HS-5 (cell line): Measurements from ENCODE around the gene PEAR1.

Experiments
- DNase-seq: peaks from one replicate; pipeline ENCODE4 v3.0.0-alpha.2; 2012; ENCODE audit warnings: low read depth

PEAR1 gene

DNA sequence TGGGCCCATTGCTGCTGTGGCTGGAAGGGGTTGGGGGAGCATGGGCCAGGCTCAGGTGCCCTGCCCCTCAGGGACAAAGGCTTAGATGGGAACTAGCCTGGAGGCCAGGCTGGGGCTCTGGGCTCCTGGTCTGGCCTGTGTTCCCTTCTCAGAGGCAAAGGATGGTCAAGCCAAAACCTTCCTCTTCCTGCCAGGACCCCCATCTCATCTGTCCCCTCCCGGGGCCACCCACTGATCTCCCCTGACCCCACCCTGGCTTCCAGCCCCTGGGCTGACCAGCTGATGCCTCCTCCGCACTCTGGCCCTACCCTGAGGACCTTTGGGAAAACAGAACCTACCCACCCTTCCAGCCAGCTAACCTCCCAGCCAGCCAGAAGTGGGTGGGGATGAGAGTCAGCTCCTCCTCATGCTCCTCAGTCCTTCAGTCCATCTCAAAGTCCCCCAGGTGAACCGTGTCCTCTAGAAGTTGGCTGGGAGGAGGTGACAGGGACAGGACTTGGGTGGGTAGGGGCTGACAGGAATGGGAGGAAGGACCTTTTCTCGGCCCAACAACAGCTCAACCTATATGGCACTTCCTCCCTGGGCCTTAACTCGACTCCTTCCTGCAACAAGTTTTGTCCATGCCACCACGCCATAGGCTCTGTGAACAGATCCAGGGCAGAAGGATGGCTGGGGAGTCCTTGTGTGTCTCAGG lies 7.5 kb downstream of the PEAR1 start:
- no peak for DNase-seq

DNA sequence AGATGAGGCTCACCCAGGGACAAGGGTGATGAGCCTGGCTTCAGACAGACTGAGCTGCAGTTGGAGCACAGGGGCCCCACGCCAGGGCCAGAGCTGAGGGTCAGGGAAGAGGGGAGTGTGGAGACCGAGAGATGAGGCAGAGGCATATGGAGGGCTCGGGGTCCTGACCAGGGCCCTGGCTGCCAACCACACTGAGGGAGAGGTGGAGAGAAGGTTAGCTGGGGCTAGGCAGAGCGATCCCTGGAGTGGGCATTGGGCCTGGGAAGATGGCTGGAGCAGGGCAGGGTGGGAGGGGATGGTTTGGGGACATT lies 8.0 kb downstream of the PEAR1 start:
- DNase-seq = no peak

DNA sequence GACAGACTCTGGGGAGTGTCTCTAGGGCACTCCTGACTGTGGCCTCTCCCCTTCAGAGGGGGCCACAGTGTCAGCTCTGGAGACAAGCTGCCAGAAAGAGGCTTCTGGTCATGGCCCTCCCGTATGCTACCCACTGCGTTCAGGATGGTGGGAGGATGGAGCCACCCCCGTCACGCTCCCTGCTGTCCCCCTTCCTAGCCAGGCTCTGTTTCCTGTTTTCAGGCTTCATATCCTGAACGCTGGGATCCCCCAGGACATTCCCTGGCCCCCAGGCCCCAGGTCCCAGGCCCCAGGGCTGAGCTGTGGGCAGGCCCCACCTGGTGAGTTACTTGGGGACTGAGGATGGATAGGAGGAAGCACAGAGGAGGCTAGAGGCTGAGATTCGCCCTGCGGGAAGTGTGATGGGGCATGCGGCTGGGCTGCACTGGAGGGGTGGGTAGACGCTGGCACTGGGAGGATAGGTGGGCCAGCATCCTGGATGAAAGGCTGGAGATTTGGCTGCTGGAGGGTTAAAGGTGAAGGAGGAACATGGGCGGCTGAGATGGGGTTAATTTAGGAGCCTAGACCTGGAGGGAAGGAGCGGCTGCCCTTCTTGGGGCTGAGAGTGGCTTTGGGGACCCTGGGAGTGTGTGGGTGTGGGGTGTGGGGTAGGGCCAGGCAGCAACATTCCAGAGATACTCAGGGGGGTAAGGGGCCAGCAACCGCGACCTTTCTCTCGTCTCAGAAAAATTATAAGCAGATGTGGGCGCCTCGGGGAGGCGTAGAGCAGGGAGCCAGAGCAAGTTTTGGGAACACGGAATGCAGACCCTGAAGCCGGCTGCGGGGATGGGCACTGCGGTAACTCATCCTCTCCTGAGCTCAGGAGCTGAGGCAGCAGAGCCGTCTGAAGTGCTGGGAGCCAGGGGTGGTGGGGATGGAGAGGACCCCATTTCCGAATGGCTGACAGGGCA lies 8.7 kb downstream of the PEAR1 start:
- no peak for DNase-seq

DNA sequence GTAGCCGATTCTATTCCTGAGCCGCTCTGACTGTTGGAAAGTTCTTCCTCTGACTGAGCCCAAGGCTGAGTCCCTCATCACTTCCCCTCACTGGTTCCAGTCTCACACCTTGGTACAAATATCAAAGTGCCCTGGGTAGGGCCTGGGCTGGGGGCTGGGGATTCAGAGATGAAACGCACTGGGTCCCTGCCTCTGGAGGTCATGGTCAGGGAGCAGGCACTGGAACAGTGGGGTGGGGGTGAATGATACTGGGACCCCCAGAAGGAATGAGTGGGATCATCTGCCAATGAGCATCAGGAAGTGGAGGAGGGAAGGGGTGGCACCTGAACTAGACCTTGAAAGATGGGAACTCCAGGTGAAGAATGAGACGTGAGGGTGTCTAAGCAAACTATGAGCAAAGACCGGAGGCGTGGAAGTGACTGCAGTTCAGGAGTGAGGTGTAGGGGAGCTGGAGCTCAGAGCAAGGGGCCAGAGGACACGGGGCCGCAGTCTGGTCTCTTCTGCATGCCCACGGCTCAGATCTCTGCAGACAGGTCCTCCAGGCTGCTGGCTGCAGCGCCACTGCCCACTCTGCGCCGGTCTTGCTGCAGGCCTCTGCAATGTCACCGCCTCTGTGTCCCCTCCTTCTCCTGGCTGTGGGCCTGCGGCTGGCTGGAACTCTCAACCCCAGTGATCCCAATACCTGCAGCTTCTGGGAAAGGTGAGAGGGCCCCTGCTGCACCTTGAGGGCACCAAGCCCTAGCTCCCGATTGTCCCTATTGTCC lies 10.0 kb downstream of the PEAR1 start:
- DNase-seq = no peak

DNA sequence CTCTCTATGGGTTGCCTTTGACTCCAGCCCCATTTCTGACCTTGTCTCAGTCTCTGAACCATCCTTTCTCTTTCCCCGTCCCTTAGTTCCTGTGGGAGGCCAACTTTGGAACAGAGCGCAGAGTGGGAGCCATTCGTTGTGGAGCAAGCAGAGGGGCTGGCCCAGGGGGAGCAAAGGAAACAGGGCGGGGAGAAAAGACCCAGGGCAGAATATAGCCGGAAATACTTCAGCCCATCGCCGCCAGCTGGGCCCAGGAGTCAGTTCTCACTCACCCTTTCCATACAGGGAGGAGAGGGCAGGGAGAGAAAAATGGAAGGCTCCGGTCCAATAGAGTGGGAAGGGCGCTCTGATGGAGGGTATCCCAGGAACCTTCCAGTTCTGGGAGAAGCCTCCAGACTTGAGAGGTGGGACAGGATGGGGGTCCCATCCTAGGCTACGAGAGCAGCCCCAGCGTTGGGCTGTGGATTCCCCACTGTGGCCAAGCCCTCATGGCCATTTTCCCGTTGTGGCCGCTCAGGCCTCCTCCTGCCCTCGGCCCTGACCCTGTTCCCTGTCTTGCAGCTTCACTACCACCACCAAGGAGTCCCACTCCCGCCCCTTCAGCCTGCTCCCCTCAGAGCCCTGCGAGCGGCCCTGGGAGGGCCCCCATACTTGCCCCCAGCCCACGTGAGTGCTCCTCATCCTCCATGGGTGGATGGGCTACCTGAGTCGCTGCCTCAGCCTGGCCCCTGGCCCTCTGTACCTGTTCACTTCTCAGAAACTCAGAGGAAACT lies 10.9 kb downstream of the PEAR1 start:
- DNase-seq = no peak

DNA sequence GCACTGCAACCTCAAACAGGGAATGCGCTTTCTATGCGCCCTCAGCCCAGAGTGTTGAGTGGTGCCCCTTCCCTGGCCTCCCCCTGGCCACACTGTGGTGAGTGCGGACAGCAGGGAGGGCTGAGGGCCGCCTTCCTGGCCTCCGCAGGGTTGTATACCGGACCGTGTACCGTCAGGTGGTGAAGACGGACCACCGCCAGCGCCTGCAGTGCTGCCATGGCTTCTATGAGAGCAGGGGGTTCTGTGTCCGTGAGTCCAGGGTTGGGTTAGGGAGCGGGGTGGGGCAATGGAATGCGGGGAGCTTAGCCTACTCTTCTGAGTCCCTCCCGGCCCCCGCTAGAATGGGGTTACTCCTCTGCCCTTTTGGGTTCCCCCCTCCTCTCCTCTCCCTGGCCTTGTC lies 11.7 kb downstream of the PEAR1 start:
- DNase-seq = no peak

DNA sequence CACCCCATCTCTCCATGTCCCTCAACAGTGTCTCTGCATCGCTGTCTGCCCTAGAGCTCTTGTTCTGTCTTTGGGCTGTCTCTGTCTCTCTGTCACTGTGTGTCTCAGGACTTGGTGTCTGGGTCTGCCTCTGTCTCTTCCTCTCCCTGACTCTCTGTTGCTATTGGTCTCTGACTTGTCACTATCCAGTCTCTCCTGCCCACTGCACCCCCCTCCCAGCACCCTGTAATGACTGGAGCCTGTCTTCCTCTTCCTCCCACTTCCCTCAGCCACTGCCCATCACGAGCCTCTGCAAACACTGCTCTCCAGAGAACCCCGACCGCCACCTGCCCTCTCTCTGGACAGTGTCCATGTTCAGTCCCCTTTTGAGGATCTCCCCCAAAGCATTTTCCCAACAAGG lies 12.1 kb downstream of the PEAR1 start:
- no peak for DNase-seq

DNA sequence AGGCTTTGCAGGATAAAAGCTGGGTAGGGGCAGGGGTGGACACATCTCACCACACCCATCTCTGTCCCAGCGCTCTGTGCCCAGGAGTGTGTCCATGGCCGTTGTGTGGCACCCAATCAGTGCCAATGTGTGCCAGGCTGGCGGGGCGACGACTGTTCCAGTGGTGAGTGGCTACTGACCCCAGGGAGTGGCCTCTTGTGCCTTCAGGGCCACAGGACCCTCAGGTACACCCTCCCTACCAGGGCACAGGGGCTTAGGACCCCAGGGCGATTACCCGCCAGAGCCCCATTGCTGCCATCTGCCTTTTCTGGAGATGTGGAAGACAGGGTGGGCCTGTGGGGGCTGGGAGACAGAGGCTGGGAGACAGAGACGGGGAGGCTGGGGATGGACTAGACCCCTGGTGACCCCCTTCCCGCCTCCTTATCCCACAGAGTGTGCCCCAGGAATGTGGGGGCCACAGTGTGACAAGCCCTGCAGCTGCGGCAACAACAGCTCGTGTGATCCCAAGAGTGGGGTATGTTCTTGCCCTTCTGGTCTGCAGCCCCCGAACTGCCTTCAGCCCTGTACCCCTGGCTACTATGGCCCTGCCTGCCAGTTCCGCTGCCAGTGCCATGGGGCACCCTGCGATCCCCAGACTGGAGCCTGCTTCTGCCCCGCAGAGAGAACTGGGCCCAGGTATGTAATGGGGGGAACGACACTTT lies 12.8 kb downstream of the PEAR1 start:
- DNase-seq = no peak

DNA sequence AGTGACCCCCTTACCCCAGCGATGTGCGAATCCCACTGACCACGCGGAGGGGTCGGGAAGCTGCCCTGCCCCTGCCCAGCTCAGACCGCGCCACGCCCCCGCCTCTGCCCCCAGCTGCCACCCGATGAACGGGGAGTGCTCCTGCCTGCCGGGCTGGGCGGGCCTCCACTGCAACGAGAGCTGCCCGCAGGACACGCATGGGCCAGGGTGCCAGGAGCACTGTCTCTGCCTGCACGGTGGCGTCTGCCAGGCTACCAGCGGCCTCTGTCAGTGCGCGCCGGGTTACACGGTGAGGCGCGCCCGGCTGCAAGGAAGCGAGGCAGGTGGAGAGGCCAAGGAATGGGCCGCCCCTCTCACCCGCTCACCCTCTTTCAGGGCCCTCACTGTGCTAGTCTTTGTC lies 15.0 kb downstream of the PEAR1 start:
- DNase-seq = no peak

DNA sequence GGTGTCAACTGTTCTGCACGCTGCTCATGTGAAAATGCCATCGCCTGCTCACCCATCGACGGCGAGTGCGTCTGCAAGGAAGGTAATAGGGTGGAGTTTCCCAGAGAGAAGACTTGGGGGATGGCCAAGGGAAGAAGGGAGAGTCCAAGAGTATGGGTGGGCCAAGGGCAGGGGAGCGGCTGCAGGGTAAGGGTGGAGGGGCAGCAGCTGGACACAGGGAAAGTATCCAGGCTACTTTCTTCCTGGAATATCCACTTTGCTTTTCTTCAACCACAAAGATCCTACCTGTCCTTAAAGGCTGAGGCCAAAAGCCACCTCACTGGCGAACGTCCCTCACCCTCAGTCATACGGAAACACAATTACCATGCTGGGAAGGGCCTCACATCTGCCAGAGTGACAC lies 15.4 kb downstream of the PEAR1 start:
- no peak for DNase-seq

DNA sequence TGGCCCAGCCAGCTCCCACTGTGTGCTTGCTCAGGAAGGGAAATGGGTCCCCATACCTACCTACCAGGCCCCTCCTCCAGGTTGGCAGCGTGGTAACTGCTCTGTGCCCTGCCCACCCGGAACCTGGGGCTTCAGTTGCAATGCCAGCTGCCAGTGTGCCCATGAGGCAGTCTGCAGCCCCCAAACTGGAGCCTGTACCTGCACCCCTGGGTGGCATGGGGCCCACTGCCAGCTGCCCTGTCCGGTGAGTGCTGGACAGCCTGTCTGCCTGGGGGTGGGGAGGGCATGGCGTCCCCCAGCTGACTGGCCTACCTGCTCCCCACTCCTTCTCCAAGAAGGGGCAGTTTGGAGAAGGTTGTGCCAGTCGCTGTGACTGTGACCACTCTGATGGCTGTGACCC lies 16.2 kb downstream of the PEAR1 start:
- DNase-seq = no peak

DNA sequence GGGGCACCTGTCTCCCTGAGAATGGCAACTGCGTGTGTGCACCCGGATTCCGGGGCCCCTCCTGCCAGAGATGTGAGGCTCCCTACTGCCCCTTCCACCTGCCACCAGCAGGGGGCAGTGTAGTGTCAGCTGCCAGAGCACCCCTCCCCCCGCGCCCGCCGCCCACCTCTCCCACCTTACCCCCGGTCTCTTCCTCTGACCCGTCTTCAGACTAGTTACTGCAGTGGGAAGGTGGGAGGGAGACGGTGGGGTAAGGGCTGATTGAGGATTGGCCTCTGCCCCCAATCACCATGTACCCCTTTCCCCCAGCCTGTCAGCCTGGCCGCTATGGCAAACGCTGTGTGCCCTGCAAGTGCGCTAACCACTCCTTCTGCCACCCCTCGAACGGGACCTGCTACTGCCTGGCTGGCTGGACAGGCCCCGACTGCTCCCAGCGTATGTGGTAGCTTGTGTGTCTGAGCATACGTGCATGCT lies 16.8 kb downstream of the PEAR1 start:
- no peak for DNase-seq

DNA sequence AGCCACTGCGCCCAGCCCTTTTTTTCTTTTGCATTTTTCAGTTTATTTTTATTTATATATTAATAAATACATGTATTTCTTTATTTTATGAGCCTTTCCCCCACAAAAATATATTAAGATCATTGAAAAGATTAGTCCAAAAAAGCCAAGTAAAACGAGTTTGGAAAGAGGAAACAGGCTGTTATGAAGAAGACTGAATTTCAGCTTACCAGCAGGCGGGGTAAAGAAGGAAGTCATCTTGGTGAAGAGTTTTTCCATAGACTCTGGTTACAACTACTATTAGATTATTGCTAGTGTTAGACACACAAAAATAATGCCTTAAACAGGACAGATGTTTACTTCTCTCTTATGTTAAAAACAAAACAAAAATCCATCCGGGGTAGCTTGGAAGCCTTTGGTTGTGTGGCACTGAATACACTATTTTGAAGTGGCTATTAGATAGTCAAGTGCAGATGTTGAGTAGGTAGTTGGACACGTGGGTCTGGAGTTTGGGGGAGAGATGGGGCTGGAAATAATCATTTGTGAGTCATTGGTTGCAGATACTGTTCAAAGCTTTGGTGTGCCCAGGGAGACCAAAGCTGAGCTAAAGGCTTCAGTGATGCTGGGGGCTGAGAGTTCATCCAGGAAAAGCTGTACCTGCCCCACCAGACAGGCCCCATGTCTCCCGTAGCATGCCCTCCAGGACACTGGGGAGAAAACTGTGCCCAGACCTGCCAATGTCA lies 18.2 kb downstream of the PEAR1 start:
- no peak for DNase-seq

DNA sequence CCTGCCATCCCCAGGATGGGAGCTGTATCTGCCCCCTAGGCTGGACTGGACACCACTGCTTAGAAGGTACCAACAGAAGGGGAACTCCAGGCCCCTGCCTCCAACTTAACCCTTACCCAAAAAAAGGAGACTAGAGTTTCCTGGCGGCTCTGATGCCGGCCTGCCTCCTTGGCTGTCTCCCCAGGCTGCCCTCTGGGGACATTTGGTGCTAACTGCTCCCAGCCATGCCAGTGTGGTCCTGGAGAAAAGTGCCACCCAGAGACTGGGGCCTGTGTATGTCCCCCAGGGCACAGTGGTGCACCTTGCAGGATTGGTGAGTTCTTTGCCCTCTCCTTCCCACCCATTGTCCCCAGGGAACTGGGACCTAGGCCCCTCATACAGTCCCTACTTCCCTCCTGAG lies 18.8 kb downstream of the PEAR1 start:
- DNase-seq = no peak

DNA sequence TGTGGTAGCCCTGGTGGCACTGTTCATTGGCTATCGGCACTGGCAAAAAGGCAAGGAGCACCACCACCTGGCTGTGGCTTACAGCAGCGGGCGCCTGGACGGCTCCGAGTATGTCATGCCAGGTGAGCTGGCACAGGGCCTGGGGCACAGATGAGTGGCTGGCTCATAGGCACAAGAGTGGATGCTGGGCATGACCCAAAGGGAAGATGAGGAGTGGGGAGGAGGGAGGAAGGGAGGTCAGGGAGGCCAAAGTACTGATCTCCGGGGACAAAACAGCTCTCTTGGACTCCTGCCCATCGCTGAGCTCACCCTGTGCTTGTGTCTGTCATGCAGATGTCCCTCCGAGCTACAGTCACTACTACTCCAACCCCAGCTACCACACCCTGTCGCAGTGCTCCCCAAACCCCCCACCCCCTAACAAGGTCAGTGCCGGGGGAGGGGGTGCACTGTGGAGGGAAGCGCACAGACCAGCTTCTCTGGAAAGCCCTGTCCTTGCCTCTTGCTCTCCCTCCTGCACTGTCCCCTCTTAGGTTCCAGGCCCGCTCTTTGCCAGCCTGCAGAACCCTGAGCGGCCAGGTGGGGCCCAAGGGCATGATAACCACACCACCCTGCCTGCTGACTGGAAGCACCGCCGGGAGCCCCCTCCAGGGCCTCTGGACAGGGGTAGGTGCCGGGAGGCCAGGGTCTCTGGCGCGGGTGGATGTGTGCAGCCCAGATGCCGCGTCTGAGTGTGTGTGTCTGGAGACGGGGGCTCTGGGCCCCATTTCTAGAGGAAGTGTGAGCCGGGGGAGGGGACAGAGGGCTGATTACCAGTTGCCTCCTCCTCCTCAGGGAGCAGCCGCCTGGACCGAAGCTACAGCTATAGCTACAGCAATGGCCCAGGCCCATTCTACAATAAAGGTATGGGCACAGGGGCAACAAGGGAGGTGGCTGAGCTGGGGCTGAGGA lies 19.6 kb downstream of the PEAR1 start:
- DNase-seq = no peak

DNA sequence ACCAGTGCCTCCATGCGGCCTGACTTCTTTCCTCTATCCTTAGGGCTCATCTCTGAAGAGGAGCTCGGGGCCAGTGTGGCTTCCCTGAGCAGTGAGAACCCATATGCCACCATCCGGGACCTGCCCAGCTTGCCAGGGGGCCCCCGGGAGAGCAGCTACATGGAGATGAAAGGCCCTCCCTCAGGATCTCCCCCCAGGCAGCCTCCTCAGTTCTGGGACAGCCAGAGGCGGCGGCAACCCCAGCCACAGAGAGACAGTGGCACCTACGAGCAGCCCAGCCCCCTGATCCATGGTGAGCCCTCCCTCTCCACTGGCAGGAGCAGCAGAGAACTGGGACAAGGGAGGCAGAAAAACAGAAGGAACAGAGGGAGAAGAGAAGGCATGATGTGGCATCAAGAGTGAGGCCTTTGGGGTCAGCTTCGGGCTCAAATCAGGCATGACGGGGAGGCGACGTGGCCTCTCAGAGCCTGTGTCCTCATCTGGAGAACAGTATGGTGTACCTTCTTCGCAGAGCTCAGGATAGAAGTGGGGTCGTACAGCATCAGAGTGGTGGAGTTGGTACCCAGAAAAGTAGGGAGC lies 20.4 kb downstream of the PEAR1 start:
- no peak for DNase-seq

DNA sequence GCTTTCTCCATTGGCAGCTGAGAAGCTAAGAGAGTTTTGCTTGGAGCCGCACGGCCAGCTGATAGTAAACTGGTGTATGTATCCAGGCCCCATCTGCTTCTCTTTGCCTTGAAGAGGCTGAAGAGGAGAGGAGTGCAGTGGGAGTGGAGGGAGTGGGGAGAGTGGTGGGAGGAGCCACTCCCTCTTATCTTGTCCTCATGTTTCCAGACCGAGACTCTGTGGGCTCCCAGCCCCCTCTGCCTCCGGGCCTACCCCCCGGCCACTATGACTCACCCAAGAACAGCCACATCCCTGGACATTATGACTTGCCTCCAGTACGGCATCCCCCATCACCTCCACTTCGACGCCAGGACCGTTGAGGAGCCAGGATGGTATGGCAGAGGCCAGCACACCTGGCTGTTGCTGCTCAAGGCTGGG lies 20.9 kb downstream of the PEAR1 start:
- no peak for DNase-seq

DNA sequence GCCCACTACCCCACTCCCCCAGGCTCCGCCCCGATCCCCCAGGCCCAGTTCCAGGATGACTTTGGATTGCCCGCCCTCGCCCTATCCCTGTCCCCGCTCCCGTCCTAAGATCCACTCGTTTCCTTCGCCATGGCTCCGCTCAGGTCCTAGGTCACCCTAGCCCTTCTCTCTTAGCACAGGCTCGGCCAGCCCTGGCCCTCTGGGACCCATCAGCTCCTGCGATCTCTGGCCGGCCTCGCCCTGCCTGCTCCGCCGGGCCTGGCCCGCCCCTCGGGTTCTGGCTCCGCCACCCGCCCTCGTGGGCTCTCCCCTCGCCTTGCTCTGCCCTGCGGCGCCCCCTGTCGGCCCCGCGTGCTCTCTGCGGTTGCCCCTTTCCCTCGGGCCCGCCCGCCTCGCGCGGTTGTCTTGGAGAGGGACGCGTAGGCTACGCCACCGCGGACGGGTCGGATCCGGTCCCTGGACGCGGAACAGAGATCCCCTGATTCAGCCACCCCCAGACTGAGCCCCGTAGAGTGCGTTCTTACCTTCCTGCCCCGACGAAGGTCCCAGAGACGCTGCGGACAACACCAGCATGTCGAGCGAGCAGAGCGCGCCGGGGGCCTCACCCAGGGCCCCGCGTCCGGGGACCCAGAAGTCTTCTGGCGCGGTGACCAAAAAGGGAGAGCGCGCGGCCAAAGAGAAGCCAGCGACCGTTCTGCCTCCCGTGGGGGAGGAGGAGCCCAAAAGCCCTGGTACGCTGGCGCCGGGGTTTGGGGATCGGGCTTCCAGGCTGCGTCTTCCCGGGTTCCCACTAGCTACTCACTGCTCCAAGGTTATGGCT lies 26.9 kb downstream of the PEAR1 start, which contains the start of gene LRRC71:
TSS of gene LRRC71 (plus strand) at position 400 of the 820 bp plus-strand sequence. CDS start at position 572, 172 bp downstream.
- no peak for DNase-seq
